ENCODE data around the gene CORO2B. TPM values are rescaled to one million over a fixed set of nuclear protein-coding genes. Genes with fewer than 3 reads are reported as not detected.

The CORO2B gene
- total RNA-seq, 4 donors from 2014 or later: 1.3 to 3.3 (median 2.3) TPM

- WGBS: 84% methylated on average over 3 of the region's 8 CpGs
- Histone ChIP-seq H3K27ac (peak overlapping the region; percentile 28), H3K9me3 (no peaks in the 10 kb centered on the region), H3K4me1 (peaks cover 10% of the 10 kb centered on the region), H3K4me3 (no peak overlapping the region), H3K36me3 (peaks cover 20% of the 10 kb centered on the region), H3K27me3 (no peaks in the 10 kb centered on the region)
- TF ChIP-seq POLR2AphosphoS5 (IDR thresholded peaks at IDR 0.05) (peak in 1 of 3 donors; percentile 20), POLR2A (IDR thresholded peaks at IDR 0.05) (no peak), CTCF (IDR thresholded peaks at IDR 0.05) (no peak), EP300 (IDR thresholded peaks at IDR 0.05) (no peak)
- peak; percentile 85 to 90 for DNase-seq (ENCODE audit: low spot score in 2 of 2)
Observed at GRCh38 chr15:68775671-68776476, 197.1 kb downstream of the CORO2B start.

- 78% methylated on average over 10 of the region's 10 CpGs for WGBS
- no peak for DNase-seq (ENCODE audit: low spot score in 2 of 2)
- peak overlapping the region; percentile 10 for H3K27ac ChIP-seq
Observed at GRCh38 chr15:68776477-68777270, 197.9 kb downstream of the CORO2B start.

More at GRCh38 chr15:68776477-68777270, 197.9 kb downstream of the CORO2B start:
- Histone ChIP-seq H3K9me3 (no peaks in the 10 kb centered on the region), H3K27me3 (no peaks in the 10 kb centered on the region), H3K36me3 (peaks cover 23% of the 10 kb centered on the region), H3K4me3 (no peak overlapping the region), H3K4me1 (peaks cover 10% of the 10 kb centered on the region)
- TF ChIP-seq EP300 (IDR thresholded peaks at IDR 0.05) (no peak), CTCF (IDR thresholded peaks at IDR 0.05) (no peak), POLR2AphosphoS5 (IDR thresholded peaks at IDR 0.05) (no peak), POLR2A (IDR thresholded peaks at IDR 0.05) (no peak)

Other genes with a start within 250 kb of the CORO2B start
- 1 to 10 TPM in 3 of 4 donors, under 1 TPM in 1; 0.83 to 3.6 (median 2.0) TPM for gene ITGA11, start 146.8 kb upstream of the CORO2B start, total RNA-seq
- gene ANP32A, start 241.9 kb downstream of the CORO2B start, total RNA-seq: 100 to 1,000 TPM in 1 of 4 donors, 10 to 100 TPM in 3; 25.5 to 101 (median 31.3) TPM